ENCODE measurements around the gene CENPW.

GRCh38 chr6:126367849-126368248 is 27.9 kb downstream of the CENPW start:
- TF ChIP-seq CTCF (IDR thresholded peaks at IDR 0.05) (no peak), REST (IDR thresholded peaks at IDR 0.05; ENCODE audit: insufficient read depth in 1 of 2, low read depth in 2 of 2, low read length in 1 of 2) (no peak), POLR2AphosphoS5 (IDR thresholded peaks at IDR 0.05; ENCODE audit: low read depth, low read length) (no peak), SIN3A (IDR thresholded peaks at IDR 0.05; ENCODE audit: borderline replicate concordance, insufficient read depth, low read depth, low read length) (no peak), TCF7L2 (IDR thresholded peaks at IDR 0.05; ENCODE audit: low read depth, low read length) (no peak)
